ENCODE data around the gene POLD3. TPM values are rescaled to one million over a fixed set of nuclear protein-coding genes. Genes with fewer than 3 reads are reported as not detected.

Gene POLD3
- total and polyA plus RNA-seq, 10 of the 15 experiments (the other 5 are each of a cell fraction or from before 2014, with no cell fraction given): 23.8 to 63.7 (median 38.7) TPM

DNA sequence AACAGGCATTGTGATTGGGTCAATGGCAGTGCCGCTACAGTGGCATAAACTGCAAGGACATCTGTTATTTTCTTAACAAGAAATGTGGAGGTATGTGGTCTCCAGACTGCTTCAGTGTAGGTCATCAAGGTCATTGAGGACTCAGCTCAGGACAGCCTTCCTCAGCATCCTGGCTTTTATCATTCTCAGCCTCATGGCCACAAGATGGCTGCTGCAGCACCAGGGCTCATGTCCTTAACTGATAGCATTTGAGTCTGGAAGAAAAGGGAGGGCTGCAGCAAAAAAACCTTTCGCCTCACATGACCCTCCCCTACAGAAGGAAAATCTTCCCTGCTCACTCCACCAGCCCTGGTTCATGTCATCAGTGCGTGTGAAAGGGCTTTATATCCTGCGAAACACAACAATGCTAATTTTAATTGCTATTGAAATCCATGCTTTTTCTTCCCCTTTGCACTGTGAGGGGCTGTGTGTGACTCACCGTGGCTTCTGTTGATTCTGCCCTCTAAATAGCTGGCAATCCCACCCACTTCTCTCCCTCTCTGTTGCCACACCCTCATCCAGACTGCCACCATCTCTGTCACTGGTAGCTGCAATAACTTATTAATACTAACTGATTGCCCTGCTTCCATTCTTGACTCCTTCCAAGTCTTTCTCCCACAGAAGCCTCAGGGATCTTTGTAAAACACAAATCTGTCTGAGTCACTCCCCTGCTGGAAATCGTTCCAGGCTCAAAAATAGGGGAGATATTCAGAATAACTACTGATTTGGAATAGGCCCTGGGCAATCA, 95.0 kb downstream of the POLD3 start:
- intact Hi-C loops (cut with micrococcal nuclease; ENCODE audit: unreplicated experiment) (no loop called here), in situ Hi-C loops (cut with MboI) (no loop called here)
- TF ChIP-seq MXI1 (IDR thresholded peaks at IDR 0.05; ENCODE audit: low read depth, low read length) (no peak), ASH2L (IDR thresholded peaks at IDR 0.05; ENCODE audit: borderline replicate concordance, low read depth) (no peak), SMC3 (IDR thresholded peaks at IDR 0.05; ENCODE audit: borderline replicate concordance, low read length) (no peak), RB1 (IDR thresholded peaks at IDR 0.05; ENCODE audit: borderline replicate concordance) (no peak), LARP7 (IDR thresholded peaks at IDR 0.05) (no peak), SIX5 (IDR thresholded peaks at IDR 0.05; ENCODE audit: low read depth, low read length, severe bottlenecking) (no peak), CREM (IDR thresholded peaks at IDR 0.05; ENCODE audit: low read depth) (no peak), RBBP5 (conservative IDR thresholded peaks at IDR 0.05) (no peak)
- TF ChIP-seq, protein P1, sequence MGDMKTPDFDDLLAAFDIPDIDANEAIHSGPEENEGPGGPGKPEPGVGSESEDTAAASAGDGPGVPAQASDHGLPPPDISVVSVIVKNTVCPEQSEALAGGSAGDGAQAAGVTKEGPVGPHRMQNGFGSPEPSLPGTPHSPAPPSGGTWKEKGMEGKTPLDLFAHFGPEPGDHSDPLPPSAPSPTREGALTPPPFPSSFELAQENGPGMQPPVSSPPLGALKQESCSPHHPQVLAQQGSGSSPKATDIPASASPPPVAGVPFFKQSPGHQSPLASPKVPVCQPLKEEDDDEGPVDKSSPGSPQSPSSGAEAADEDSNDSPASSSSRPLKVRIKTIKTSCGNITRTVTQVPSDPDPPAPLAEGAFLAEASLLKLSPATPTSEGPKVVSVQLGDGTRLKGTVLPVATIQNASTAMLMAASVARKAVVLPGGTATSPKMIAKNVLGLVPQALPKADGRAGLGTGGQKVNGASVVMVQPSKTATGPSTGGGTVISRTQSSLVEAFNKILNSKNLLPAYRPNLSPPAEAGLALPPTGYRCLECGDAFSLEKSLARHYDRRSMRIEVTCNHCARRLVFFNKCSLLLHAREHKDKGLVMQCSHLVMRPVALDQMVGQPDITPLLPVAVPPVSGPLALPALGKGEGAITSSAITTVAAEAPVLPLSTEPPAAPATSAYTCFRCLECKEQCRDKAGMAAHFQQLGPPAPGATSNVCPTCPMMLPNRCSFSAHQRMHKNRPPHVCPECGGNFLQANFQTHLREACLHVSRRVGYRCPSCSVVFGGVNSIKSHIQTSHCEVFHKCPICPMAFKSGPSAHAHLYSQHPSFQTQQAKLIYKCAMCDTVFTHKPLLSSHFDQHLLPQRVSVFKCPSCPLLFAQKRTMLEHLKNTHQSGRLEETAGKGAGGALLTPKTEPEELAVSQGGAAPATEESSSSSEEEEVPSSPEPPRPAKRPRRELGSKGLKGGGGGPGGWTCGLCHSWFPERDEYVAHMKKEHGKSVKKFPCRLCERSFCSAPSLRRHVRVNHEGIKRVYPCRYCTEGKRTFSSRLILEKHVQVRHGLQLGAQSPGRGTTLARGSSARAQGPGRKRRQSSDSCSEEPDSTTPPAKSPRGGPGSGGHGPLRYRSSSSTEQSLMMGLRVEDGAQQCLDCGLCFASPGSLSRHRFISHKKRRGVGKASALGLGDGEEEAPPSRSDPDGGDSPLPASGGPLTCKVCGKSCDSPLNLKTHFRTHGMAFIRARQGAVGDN (IDR thresholded peaks at IDR 0.05): no peak
- TF ChIP-seq, protein P2, sequence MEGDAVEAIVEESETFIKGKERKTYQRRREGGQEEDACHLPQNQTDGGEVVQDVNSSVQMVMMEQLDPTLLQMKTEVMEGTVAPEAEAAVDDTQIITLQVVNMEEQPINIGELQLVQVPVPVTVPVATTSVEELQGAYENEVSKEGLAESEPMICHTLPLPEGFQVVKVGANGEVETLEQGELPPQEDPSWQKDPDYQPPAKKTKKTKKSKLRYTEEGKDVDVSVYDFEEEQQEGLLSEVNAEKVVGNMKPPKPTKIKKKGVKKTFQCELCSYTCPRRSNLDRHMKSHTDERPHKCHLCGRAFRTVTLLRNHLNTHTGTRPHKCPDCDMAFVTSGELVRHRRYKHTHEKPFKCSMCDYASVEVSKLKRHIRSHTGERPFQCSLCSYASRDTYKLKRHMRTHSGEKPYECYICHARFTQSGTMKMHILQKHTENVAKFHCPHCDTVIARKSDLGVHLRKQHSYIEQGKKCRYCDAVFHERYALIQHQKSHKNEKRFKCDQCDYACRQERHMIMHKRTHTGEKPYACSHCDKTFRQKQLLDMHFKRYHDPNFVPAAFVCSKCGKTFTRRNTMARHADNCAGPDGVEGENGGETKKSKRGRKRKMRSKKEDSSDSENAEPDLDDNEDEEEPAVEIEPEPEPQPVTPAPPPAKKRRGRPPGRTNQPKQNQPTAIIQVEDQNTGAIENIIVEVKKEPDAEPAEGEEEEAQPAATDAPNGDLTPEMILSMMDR (IDR thresholded peaks at IDR 0.05 in 2 of 3, conservative IDR thresholded peaks at IDR 0.05 in 1 of 3; ENCODE audit: control insufficient read depth in 2 of 3, extremely low read depth in 1 of 3, insufficient read depth in 1 of 3, low read depth in 3 of 3, low read length in 3 of 3): no peak
- Histone ChIP-seq H3K4me1 (ENCODE audit: control insufficient read depth, insufficient read depth, low read length) (no peaks in the 10 kb centered on the region), H3K27me3 (replicated peaks in 1 of 2; ENCODE audit: control insufficient read depth in 2 of 2, insufficient read depth in 2 of 2, low read length in 1 of 2) (peaks cover 0 to 2% of the 10 kb centered on the region in 2 experiments; a peak in 1 of 4 replicates), H2AFZ (ENCODE audit: control insufficient read depth, low read depth, low read length) (no peak overlapping the region), H3K27ac (ENCODE audit: control insufficient read depth, insufficient read depth) (no peak overlapping the region), H3K9me3 (replicated peaks; ENCODE audit: control insufficient read depth, insufficient read depth, low read length) (no peaks in the 10 kb centered on the region; the same call in 2 of the 3 replicates), H4K20me1 (ENCODE audit: control insufficient read depth, insufficient read depth) (no peaks in the 10 kb centered on the region), H3K9ac (ENCODE audit: control insufficient read depth, insufficient read depth, low read length) (no peak overlapping the region), H3K4me3 (no peak overlapping the region), H3K36me3 (ENCODE audit: control insufficient read depth in 2 of 2, insufficient read depth in 2 of 2, low read length in 1 of 2) (no peaks in the 10 kb centered on the region), H3K79me2 (ENCODE audit: control insufficient read depth, insufficient read depth, low read length) (no peaks in the 10 kb centered on the region), H3K4me2 (ENCODE audit: control insufficient read depth, insufficient read depth) (no peak overlapping the region)
- CTCF ChIA-PET: interaction anchor here (0.8 kb wide), 1 partner anchor 15 kb away, joined by 4 read pairs; no protein-coding TSS in a partner anchor
- DNase-seq (ENCODE audit: low read depth, low spot score) (no peak), FAIRE-seq (no peak), ATAC-seq (no peak)
- WGBS (ENCODE audit: insufficient coverage, insufficient replicate concordance, low lambda C conversion rate, missing lambda C conversion rate): 51% methylated on average over 6 of the region's 6 CpGs
- POLR2A ChIA-PET: no interaction called here
- SMC1A ChIA-PET (ENCODE audit: uncharacterized antibody, unreplicated experiment): interaction anchor here (0.6 kb wide), 1 partner anchor 38 kb away, joined by 3 read pairs; no protein-coding TSS in a partner anchor
- no TSS peak for BruUV-seq (replicated peaks)
- RAD21 ChIA-PET (ENCODE audit: unreplicated experiment): interaction anchor here (1.5 kb wide), 1 partner anchor 16 kb away, joined by 3 read pairs; no protein-coding TSS in a partner anchor
